Esophagus squamous epithelium (tissue), 5 donors: ENCODE results near the gene TFAP2E. TPM values are rescaled to one million over a fixed set of nuclear protein-coding genes. Genes with fewer than 3 reads are reported as not detected.

Source experiments
- DNase-seq: peaks from one replicate; lab custom pipeline; 2025; lab: John Stamatoyannopoulos, UW
- H3K27ac ChIP-seq, 4 donors: fragments of 200-600 bp; sonication (generic); one replicate each; pipeline ENCODE4 v1.5.1; 2016 to 2019; ENCODE audit warnings: mild to moderate bottlenecking in 1 of 4
- H3K27me3 ChIP-seq, 4 donors: fragments of 200-600 bp; sonication (generic); 1 replicate in 3 of 4; 2 replicates in 1 of 4; pipeline versions ENCODE4 v1.5.1 to v1.6.0; 2017 to 2021; ENCODE audit warnings: antibody characterized with exemption in 1 of 4
- H3K36me3 ChIP-seq, 3 donors: fragments of 200-600 bp; sonication (generic); one replicate each; pipeline ENCODE4 v1.5.1; 2016 to 2019
- H3K4me1 ChIP-seq, 3 donors: fragments of 200-600 bp; sonication (generic); one replicate each; pipeline ENCODE4 v1.5.1; 2017 to 2019
- H3K4me3 ChIP-seq, 4 donors: fragments of 200-600 bp; sonication (generic); 1 replicate in 3 of 4; 2 replicates in 1 of 4; pipeline ENCODE4 v1.5.1; 2016 to 2019; ENCODE audit warnings: mild to moderate bottlenecking in 2 of 4, moderate library complexity in 1 of 4
- H3K9me3 ChIP-seq, 3 donors: fragments of 200-600 bp; sonication (generic); one replicate each; pipeline ENCODE4 v1.5.1; 2016 to 2019
- CTCF ChIP-seq, 6 experiments: fragments of 450-650 bp in 4 of 6; fragments of 200-600 bp in 2 of 6; sonication (generic) in 2 of 6; IDR thresholded peaks; one replicate each; pipeline ENCODE4 v1.5.1; 2016 to 2019; ENCODE audit warnings: antibody characterized with exemption in 6 of 6, mild to moderate bottlenecking in 4 of 6, moderate library complexity in 4 of 6
- POLR2A ChIP-seq, 4 donors: fragments of 450-650 bp; IDR thresholded peaks; one replicate each; pipeline ENCODE4 v1.6.1; 2017; ENCODE audit warnings: antibody characterized with exemption in 4 of 4, mild to moderate bottlenecking in 4 of 4, moderate library complexity in 3 of 4
- WGBS, 2 donors: methylation state at CpG; one replicate each; pipeline ENCODE4 v1.1.5; 2018; 5-methylcytosine and 5-hydroxymethylcytosine counted together
- intact Hi-C: fragments of 100-400 bp; cut with DNase I; formaldehyde crosslinking; loops from one replicate; pipeline ENCODE4 v1.15.0; 2022
- total RNA-seq, 4 donors: library from RNA; depleted of rRNA; stranded (reverse); fragments of >200 nt; gene quantifications; one replicate each; pipeline ENCODE4 v1.1.0, GENCODE V29; 2016
- donor health status: DM: yes; HTN: yes; CAD: no.

The TFAP2E gene
- total RNA-seq, 4 donors from 2014 or later: 0.26 to 1.1 (median 0.38) TPM; not detected in 1

- Histone ChIP-seq H3K36me3 (peaks cover 0 to 24% (median 4%) of the 10 kb centered on the region in 3 donors), H3K27ac (peak within 1 kb of the TSS; percentile 94 to 99 (median 96)), H3K4me3 (peak within 1 kb of the TSS; percentile 76 to 94 (median 85)), H3K4me1 (peaks cover 29 to 85% (median 41%) of the 10 kb centered on the region in 3 donors), H3K9me3 (no peaks in the 10 kb centered on the region), H3K27me3 (no peaks in the 10 kb centered on the region)
- peak; percentile 74 for DNase-seq
- TF ChIP-seq CTCF (IDR thresholded peaks at IDR 0.05): no peak
- TF ChIP-seq POLR2A (IDR thresholded peaks at IDR 0.05): peak in 1 of 4 donors; percentile 56
- 0% methylated on average over 17 of the region's 39 CpGs; no CpG with 5 or more reads in 1 of the 2 donors for WGBS, 2 donors
- intact Hi-C loops: no loop called here
These were observed 15.9 kb upstream of the TFAP2E start, which contains the start of gene KIAA0319L for GRCh38 chr1:35557118-35557610. TSS of gene KIAA0319L (minus strand) at chr1:35557403. CDS start at chr1:35554491, 2,912 bp downstream.

DNA sequence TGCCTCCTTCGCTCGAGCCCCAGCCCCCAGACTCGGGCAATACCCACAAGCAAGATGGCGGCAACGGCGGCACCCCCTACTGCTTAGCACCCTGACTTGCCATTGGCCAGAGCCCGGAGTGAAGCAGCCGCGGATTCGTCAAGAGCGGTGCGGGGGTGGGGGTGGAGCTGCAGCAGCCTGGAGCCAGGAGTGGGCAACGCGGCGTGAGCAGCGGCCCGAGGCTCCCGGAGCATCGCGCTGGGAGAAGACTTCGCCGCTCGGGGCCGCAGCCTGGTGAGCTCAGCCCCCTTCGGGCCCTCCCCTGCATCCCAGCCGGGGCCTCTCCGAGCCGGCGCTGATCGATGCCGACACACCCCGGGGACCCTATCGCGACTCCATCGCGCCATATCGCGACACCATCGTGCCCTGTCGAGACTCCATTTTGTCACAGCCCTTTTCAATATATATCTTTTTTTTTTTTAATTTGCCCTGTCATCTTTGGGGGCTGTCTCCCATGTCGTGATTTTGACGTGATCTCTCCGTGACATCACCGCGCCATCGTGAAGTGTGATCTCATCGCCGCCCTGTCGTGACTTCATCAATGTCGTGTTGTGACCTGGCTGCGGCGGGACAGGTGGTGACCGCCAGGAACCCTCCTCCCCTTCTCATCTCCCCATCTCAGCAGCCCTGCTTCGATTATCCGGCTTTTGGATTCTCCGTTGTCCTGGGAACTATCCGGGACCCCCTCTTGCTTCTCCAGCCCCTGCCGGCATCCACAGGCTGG is 15.3 kb upstream of the TFAP2E start, which contains the start of gene NCDN:
NCDN (plus strand) TSS at position 189 of the 763 bp plus-strand sequence; CDS start at position 581, 392 bp downstream.
- Histone ChIP-seq H3K4me3 (peak within 1 kb of the TSS; percentile 76 to 94 (median 85)), H3K27me3 (no peaks in the 10 kb centered on the region), H3K4me1 (peaks cover 29 to 84% (median 41%) of the 10 kb centered on the region in 3 donors), H3K27ac (peak within 1 kb of the TSS; percentile 94 to 99 (median 96)), H3K9me3 (no peaks in the 10 kb centered on the region), H3K36me3 (peaks cover 0 to 24% (median 0%) of the 10 kb centered on the region in 3 donors)
- intact Hi-C loops: no loop called here
- DNase-seq: peak; percentile 90
- TF ChIP-seq CTCF (IDR thresholded peaks at IDR 0.05) (no peak), POLR2A (IDR thresholded peaks at IDR 0.05) (peak in 1 of 4 donors; percentile 16)
- 0% methylated on average over 32 to 34 of the region's 58 CpGs for WGBS, 2 donors

- Histone ChIP-seq H3K4me3 (peak overlapping the region; percentile 76 to 94 (median 85)), H3K9me3 (no peaks in the 10 kb centered on the region), H3K27me3 (no peaks in the 10 kb centered on the region), H3K27ac (peak overlapping the region; percentile 94 to 99 (median 96)), H3K36me3 (peaks cover 0 to 24% (median 0%) of the 10 kb centered on the region in 3 donors), H3K4me1 (peaks cover 29 to 75% (median 41%) of the 10 kb centered on the region in 3 donors)
- DNase-seq: no peak
- intact Hi-C loops: no loop called here
- 26 to 33% methylated on average over 5 of the region's 26 CpGs for WGBS, 2 donors
- TF ChIP-seq CTCF (IDR thresholded peaks at IDR 0.05) (no peak), POLR2A (IDR thresholded peaks at IDR 0.05) (no peak)
These were observed 14.5 kb upstream of the TFAP2E start for GRCh38 chr1:35558374-35559316.

DNA sequence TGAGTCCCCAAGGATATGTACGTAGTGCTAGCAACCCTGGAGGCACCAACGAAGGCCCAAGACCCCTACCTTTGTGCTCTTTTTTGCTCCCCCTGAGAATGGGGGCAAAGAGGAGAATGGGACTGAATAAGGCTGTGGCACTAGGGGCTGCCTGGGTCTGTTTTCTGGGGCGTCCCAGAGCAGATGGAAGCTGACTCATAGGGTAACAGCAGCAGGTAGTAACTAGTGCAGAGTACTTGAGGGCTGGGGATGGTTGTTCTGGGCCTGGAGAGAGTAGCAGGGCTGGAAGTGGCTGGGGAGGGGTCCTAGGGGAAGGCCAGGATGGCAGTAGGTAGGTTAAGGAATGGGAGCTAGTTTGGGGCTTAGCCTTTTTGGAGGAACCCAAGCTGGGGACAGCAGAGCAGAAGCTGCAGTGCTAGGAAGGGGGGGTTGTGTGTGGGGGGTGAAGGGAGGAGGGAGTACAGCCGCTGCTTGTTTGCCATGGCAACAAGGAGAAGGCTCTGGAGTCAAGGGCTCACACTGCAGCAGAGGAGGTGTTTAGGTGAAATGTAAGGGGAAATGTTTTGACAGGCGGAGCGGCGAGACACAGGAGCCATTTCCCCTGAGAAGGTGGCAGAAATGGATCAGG is 13.7 kb upstream of the TFAP2E start:
- Histone ChIP-seq H3K9me3 (no peaks in the 10 kb centered on the region), H3K4me1 (peaks cover 29 to 73% (median 39%) of the 10 kb centered on the region in 3 donors), H3K27ac (peak overlapping the region in 1 of 4 donors; percentile 17), H3K27me3 (no peaks in the 10 kb centered on the region), H3K36me3 (peaks cover 0 to 26% (median 0%) of the 10 kb centered on the region in 3 donors), H3K4me3 (no peak overlapping the region)
- intact Hi-C loops: no loop called here
- DNase-seq: no peak
- no peak for TF ChIP-seq POLR2A (IDR thresholded peaks at IDR 0.05)
- no peak for TF ChIP-seq CTCF (IDR thresholded peaks at IDR 0.05)
- 68 to 69% methylated on average over 5 to 7 of the region's 7 CpGs for WGBS, 2 donors
